HAP-1 (cell line): ENCODE results near the gene TRIM51.
"Not testable (repeated sequence)": the region's sequence is repeated elsewhere in the genome, so short reads cannot be mapped to it uniquely, and the experiment has no call there.

Experiments used
- DNase-seq, 2 experiments: peaks; one replicate each; pipeline ENCODE4 v3.0.0-alpha.2; 2016 to 2020; ENCODE audit warnings: low spot score in 2 of 2
- H3K27me3 ChIP-seq: fragments of 250-450 bp; sonication (Bioruptor Pico); 2 replicates; pipeline ENCODE4 v1.5.1; 2020; ENCODE audit warnings: low read depth, mild to moderate bottlenecking, moderate library complexity
- H3K36me3 ChIP-seq: fragments of 250-450 bp; sonication (Bioruptor Pico); replicated peaks from 2 replicates; pipeline ENCODE4 v1.5.1; 2020; ENCODE audit warnings: mild to moderate bottlenecking
- H3K4me1 ChIP-seq: fragments of 250-450 bp; sonication (Bioruptor Pico); 2 replicates; pipeline ENCODE4 v1.5.1; 2020; ENCODE audit warnings: mild to moderate bottlenecking
- H3K4me3 ChIP-seq: fragments of 250-450 bp; sonication (Bioruptor Pico); 2 replicates; pipeline ENCODE4 v1.5.1; 2020; ENCODE audit warnings: mild to moderate bottlenecking, moderate library complexity
- H3K9me3 ChIP-seq: fragments of 250-450 bp; sonication (Bioruptor Pico); 2 replicates; pipeline ENCODE4 v1.5.1; 2020; ENCODE audit warnings: mild to moderate bottlenecking, moderate library complexity
- in situ Hi-C: fragments of 300-500 bp; cut with MboI; formaldehyde crosslinking; loops from 3 replicates; pipeline ENCODE4 v1.14.3; 2020; ENCODE audit warnings: low sequenced_read_pairs, inconsistent platforms, mixed read lengths

TRIM51 gene

GRCh38 chr11:55882997-55883396, at the start of gene TRIM51:
TSS of gene TRIM51 (plus strand) at chr11:55883297. CDS start at chr11:55885429, 2,132 bp downstream.
- in situ Hi-C loops, DNase-seq, H3K9me3 ChIP-seq, H3K27me3 ChIP-seq, H3K36me3 ChIP-seq, H3K4me3 ChIP-seq, H3K4me1 ChIP-seq: not testable (repeated sequence)

- Histone ChIP-seq H3K36me3 (no peaks in the 10 kb centered on the region), H3K4me3 (no peak within 1 kb of the TSS), H3K27me3 (no peaks in the 10 kb centered on the region), H3K4me1 (no peaks in the 10 kb centered on the region), H3K9me3 (no peaks in the 10 kb centered on the region)
- in situ Hi-C loops: no loop called here
- no peak for DNase-seq
Measured at GRCh38 chr11:55838452-55838851, 44.6 kb upstream of the TRIM51 start, which contains the start of gene OR5D16. TSS of gene OR5D16 (plus strand) at chr11:55838752. CDS start at chr11:55838752, 0 bp downstream.

GRCh38 chr11:55847453-55847852, 35.6 kb upstream of the TRIM51 start:
- H3K4me3 ChIP-seq: no peak overlapping the region
- in situ Hi-C loops: no loop called here
- H3K36me3 ChIP-seq: no peaks in the 10 kb centered on the region
- no peaks in the 10 kb centered on the region for H3K27me3 ChIP-seq
- no peaks in the 10 kb centered on the region for H3K9me3 ChIP-seq
- no peaks in the 10 kb centered on the region for H3K4me1 ChIP-seq
- DNase-seq: no peak

GRCh38 chr11:55849037-55849436, 34.1 kb upstream of the TRIM51 start:
- H3K9me3 ChIP-seq: no peaks in the 10 kb centered on the region
- in situ Hi-C loops: no loop called here
- no peaks in the 10 kb centered on the region for H3K36me3 ChIP-seq
- no peaks in the 10 kb centered on the region for H3K4me1 ChIP-seq
- H3K27me3 ChIP-seq: no peaks in the 10 kb centered on the region
- no peak for DNase-seq
- no peak overlapping the region for H3K4me3 ChIP-seq

GRCh38 chr11:55852141-55852540, 31.0 kb upstream of the TRIM51 start:
- Histone ChIP-seq H3K4me3 (no peak overlapping the region), H3K36me3 (no peaks in the 10 kb centered on the region), H3K9me3 (no peaks in the 10 kb centered on the region), H3K27me3 (no peaks in the 10 kb centered on the region), H3K4me1 (no peaks in the 10 kb centered on the region)
- in situ Hi-C loops: no loop called here
- no peak for DNase-seq

- in situ Hi-C loops: no loop called here
Measured at GRCh38 chr11:55854704-55855103, 28.4 kb upstream of the TRIM51 start.

GRCh38 chr11:55867354-55867753, 15.7 kb upstream of the TRIM51 start:
- H3K36me3 ChIP-seq, in situ Hi-C loops, H3K4me3 ChIP-seq, H3K27me3 ChIP-seq, H3K9me3 ChIP-seq, H3K4me1 ChIP-seq, DNase-seq: not testable (repeated sequence)

More at GRCh38 chr11:55854704-55855103, 28.4 kb upstream of the TRIM51 start:
- H3K4me1 ChIP-seq: no peaks in the 10 kb centered on the region
- no peaks in the 10 kb centered on the region for H3K36me3 ChIP-seq
- H3K4me3 ChIP-seq: no peak overlapping the region
- H3K9me3 ChIP-seq: no peaks in the 10 kb centered on the region; the same call in 1 of the 2 replicates
- H3K27me3 ChIP-seq: no peaks in the 10 kb centered on the region
- DNase-seq: no peak

GRCh38 chr11:55872731-55873130, 10.4 kb upstream of the TRIM51 start:
- H3K9me3 ChIP-seq, DNase-seq, H3K27me3 ChIP-seq, H3K4me1 ChIP-seq, H3K36me3 ChIP-seq, in situ Hi-C loops, H3K4me3 ChIP-seq: not testable (repeated sequence)

- H3K4me1 ChIP-seq, DNase-seq, in situ Hi-C loops, H3K9me3 ChIP-seq, H3K27me3 ChIP-seq, H3K4me3 ChIP-seq, H3K36me3 ChIP-seq: not testable (repeated sequence)
Measured at GRCh38 chr11:55873146-55873545, 10.0 kb upstream of the TRIM51 start.

- H3K9me3 ChIP-seq, DNase-seq, H3K4me3 ChIP-seq, in situ Hi-C loops, H3K4me1 ChIP-seq, H3K36me3 ChIP-seq, H3K27me3 ChIP-seq: not testable (repeated sequence)
Measured at GRCh38 chr11:55884995-55885394, 1.9 kb downstream of the TRIM51 start.

GRCh38 chr11:55885481-55885880, 2.4 kb downstream of the TRIM51 start:
- not testable (repeated sequence) for DNase-seq

GRCh38 chr11:55895216-55895615, 12.1 kb downstream of the TRIM51 start:
- in situ Hi-C loops: no loop called here
- DNase-seq: no peak
- H3K4me3 ChIP-seq: no peak overlapping the region
- H3K36me3 ChIP-seq: no peaks in the 10 kb centered on the region
- no peaks in the 10 kb centered on the region for H3K4me1 ChIP-seq
- no peaks in the 10 kb centered on the region for H3K27me3 ChIP-seq
- H3K9me3 ChIP-seq: no peaks in the 10 kb centered on the region

More at GRCh38 chr11:55885481-55885880, 2.4 kb downstream of the TRIM51 start:
- H3K4me3 ChIP-seq, H3K4me1 ChIP-seq, H3K9me3 ChIP-seq, in situ Hi-C loops, H3K36me3 ChIP-seq, H3K27me3 ChIP-seq: not testable (repeated sequence)

GRCh38 chr11:55902308-55902707, 19.2 kb downstream of the TRIM51 start:
- in situ Hi-C loops: no loop called here
- no peaks in the 10 kb centered on the region for H3K9me3 ChIP-seq
- H3K4me3 ChIP-seq: no peak overlapping the region
- no peaks in the 10 kb centered on the region for H3K4me1 ChIP-seq
- no peak for DNase-seq
- H3K27me3 ChIP-seq: no peaks in the 10 kb centered on the region
- no peaks in the 10 kb centered on the region for H3K36me3 ChIP-seq

GRCh38 chr11:55914482-55914881, 31.4 kb downstream of the TRIM51 start, which contains the start of gene OR5W2:
TSS of gene OR5W2 (minus strand) at chr11:55914582. CDS start at chr11:55914582, 0 bp downstream.
- Histone ChIP-seq H3K36me3 (no peaks in the 10 kb centered on the region), H3K27me3 (no peaks in the 10 kb centered on the region), H3K9me3 (no peaks in the 10 kb centered on the region), H3K4me1 (no peaks in the 10 kb centered on the region), H3K4me3 (no peak within 1 kb of the TSS)
- in situ Hi-C loops: no loop called here
- DNase-seq: no peak

- Histone ChIP-seq H3K27me3 (no peaks in the 10 kb centered on the region), H3K4me3 (no peak overlapping the region), H3K36me3 (no peaks in the 10 kb centered on the region), H3K9me3 (no peaks in the 10 kb centered on the region), H3K4me1 (no peaks in the 10 kb centered on the region)
- no peak for DNase-seq
- in situ Hi-C loops: no loop called here
Measured at GRCh38 chr11:55920537-55920936, 37.4 kb downstream of the TRIM51 start.
